NB4 (cell line): ENCODE data around the gene RGS14.

ENCODE experiments used
- MYC ChIP-seq: IDR thresholded peaks from 2 replicates; pipeline ENCODE4 v1.6.1; 2011; ENCODE audit warnings: low read depth, low read length
- TF ChIP-seq, protein P1 (sequence below): IDR thresholded peaks from one replicate; pipeline ENCODE4 v1.5.1; 2012; ENCODE audit warnings: low read depth, low read length
- TF ChIP-seq, protein P2 (sequence below): IDR thresholded peaks from 2 replicates; pipeline ENCODE4 v1.6.1; 2011; ENCODE audit warnings: low read depth, low read length

DNA sequence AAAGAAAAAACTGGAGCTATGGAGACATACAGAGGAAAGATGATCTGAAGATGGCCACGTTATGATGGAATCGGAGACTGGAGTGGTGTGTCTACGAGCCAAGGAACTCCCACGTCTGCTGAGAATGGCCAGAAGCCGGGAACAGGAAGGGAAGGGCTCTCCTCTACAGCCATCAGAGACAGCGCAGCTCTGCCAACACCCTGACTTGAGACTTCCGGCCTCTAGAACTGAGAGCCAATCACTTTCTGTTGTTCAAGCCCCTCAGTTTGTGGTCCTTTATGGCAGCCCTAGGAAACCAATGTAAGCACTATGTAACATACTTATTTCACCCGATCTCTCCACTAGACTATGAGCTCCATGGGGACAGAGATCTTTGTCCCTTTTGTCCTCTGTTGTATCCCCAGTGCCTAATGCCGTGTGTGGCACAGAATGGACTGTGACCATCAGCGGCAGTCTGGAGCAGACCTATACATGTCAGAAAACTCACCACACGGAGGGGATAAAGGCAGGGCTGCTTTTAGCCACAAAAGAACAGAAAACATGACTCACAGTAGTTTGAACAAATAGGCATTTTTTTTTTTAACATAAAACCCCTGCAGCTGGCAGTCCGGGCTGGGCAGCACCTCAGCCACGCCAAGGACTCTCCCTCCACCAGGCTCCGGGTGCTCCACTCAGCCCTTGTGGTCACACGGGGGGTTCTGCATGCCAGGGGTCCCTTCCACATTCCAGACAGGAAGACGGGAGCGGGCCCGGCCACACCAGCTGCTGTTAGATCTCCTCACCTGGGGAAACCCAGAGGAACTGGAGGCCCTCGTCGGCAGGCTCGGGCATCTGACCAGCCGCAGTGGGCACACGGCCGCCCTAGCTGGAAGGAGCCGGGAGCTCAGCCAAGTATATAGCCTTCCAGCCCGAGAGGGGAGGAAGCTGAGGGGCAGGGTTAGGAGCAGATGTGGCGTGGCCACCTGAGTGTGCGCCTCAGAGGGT is 29.9 kb upstream of the RGS14 start:
- TF ChIP-seq, protein P1, sequence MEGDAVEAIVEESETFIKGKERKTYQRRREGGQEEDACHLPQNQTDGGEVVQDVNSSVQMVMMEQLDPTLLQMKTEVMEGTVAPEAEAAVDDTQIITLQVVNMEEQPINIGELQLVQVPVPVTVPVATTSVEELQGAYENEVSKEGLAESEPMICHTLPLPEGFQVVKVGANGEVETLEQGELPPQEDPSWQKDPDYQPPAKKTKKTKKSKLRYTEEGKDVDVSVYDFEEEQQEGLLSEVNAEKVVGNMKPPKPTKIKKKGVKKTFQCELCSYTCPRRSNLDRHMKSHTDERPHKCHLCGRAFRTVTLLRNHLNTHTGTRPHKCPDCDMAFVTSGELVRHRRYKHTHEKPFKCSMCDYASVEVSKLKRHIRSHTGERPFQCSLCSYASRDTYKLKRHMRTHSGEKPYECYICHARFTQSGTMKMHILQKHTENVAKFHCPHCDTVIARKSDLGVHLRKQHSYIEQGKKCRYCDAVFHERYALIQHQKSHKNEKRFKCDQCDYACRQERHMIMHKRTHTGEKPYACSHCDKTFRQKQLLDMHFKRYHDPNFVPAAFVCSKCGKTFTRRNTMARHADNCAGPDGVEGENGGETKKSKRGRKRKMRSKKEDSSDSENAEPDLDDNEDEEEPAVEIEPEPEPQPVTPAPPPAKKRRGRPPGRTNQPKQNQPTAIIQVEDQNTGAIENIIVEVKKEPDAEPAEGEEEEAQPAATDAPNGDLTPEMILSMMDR: no peak
- no peak for TF ChIP-seq MYC
- TF ChIP-seq, protein P2, sequence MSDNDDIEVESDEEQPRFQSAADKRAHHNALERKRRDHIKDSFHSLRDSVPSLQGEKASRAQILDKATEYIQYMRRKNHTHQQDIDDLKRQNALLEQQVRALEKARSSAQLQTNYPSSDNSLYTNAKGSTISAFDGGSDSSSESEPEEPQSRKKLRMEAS: no peak
